ENCODE results near the gene RASL11B.

DNA sequence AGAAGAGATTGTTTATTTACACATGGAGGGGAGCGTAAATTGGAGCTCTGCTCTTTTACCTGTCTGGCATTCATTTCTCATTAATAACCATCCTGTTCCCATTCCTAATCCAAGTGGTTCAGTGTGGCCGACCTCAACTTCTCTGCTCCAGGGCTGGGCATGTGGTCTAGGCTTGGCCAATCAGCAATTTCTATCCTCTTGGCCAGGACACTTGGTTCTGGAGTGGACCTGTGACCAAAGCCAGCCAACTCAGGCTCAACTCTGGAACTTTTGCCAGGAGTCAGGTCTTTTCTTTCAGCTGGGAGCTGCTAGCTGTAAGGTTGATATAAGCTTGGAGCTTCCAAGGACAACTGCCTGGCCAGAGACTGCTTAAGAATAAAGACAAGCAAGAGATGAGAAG is 15.6 kb upstream of the RASL11B start:
- TF ChIP-seq, protein P1, sequence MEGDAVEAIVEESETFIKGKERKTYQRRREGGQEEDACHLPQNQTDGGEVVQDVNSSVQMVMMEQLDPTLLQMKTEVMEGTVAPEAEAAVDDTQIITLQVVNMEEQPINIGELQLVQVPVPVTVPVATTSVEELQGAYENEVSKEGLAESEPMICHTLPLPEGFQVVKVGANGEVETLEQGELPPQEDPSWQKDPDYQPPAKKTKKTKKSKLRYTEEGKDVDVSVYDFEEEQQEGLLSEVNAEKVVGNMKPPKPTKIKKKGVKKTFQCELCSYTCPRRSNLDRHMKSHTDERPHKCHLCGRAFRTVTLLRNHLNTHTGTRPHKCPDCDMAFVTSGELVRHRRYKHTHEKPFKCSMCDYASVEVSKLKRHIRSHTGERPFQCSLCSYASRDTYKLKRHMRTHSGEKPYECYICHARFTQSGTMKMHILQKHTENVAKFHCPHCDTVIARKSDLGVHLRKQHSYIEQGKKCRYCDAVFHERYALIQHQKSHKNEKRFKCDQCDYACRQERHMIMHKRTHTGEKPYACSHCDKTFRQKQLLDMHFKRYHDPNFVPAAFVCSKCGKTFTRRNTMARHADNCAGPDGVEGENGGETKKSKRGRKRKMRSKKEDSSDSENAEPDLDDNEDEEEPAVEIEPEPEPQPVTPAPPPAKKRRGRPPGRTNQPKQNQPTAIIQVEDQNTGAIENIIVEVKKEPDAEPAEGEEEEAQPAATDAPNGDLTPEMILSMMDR (IDR thresholded peaks at IDR 0.05; ENCODE audit: poor library complexity), result no peak
- TF ChIP-seq EZH2 (IDR thresholded peaks at IDR 0.05; ENCODE audit: borderline replicate concordance), result no peak

All from hepatocyte (in vitro differentiated cells).